CD4-positive, alpha-beta T cell treated with Interleukin-15 for 1 hour (primary cell): Measurements from ENCODE around the gene ZPBP2.

Source experiments
- DNase-seq: peaks from one replicate; pipeline ENCODE4 v3.0.0-alpha.2; 2020

Gene ZPBP2

DNA sequence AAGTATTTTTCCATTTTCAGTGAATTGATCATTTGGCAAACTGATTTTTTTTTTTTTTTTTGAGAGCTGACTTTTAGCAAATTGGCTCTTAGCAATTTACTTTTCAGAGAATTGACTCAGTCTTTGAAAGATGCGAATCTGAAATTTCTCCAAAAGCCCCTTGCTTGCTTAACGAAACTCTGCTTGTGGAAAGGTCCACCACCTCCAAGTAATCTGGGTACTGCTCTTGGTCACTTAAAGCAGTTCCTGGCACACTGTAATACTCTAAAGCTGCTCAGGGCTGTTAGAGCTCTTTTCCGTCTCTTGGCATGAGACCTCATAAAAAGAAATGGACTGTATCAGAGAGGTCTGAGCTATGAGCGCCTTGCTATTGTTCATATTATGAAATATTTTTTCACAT lies 47.6 kb downstream of the ZPBP2 start:
- DNase-seq = no peak

DNA sequence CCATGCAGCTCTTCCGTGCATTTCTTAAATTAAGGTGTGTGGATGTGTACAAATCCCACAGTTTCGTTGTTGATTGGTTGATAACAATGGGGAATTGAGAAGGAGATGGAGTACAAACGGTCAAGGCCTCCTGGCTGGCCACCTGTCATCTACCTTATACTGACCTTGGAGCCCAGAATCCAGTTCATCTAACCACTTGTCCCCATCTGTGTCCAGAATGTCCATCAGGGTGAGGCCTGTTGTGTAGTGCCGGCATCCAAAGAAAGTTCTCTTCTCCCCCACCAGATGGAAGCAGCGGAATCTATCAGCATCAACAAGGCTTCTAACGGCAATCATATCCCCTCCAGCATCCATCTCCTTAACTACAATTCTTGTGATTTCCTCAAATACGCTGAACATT lies 48.9 kb downstream of the ZPBP2 start:
- DNase-seq = no peak

DNA sequence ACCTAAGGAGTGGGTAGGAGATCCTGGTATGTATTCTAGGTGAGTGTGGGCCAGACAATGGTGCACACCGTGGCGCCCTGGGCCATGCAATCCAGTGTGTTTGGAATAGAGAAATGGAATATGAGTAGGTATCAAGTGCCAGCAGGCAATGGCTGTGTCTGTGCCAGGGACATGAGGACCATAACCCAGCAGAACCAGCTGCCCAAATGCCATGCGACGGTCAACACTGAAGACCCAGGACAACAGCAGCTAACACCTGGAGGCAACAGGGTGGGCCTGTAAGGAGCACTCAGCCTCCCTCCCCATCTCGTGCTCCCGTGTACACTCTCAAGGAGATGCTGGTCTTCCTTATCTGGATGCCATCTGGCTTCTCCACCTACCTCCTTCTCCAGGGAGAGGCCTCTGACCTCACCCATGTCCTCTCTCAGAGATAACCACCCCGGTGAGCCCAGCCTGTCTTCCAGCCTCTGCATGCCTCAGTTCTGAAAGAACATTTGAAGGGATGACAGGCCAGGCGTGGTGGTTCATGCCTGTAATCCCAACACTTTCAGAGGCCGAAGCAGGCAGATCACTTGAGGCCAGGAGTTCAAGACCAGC lies 51.2 kb downstream of the ZPBP2 start:
- no peak for DNase-seq

DNA sequence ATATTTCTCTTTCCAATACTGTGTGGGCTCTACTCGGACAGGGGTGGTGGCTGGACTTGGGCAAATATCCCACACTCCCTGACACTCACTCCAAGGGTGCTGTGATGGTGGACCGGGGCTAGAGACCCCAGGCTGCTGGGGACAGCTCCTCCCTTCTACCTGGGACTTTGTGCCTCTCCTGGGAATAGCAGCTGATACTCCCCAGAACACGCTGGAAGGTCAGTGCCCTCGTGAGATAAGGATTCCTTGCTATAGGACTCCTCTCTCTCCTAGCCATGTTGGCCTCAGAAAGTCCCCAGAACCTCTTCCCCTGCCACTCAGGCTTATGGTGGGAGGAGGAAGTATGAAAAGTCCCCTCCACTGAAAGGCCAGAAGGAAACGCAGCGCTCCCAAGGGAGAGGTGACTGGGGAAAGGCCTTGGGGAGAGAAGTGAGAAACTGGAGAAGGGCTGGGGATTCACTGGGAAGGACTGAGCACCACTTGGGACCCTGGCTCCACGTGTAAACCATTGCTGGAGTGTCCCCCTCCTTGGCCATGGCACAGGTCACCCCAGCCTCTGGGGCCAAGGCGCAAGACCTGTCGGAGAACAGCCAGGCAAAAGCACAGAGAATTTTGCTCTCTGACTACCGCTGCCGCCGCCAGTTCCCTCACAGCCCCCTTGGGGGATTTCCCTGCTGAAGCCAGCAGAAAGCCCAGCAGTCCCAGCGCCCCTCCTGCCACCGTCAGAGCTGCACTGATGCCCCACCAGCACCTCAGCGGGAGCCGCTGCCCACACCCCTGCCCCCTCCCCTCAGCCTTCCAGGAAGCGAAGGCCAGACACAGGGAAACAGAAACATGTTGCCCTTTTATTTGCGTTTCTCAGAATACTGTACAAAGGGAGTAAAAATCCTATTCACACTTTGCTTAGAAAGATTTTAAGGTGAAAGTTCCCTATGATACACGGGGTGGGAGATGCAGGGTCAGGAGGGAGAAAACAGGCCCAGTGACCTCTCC lies 52.5 kb downstream of the ZPBP2 start:
- DNase-seq = peak; percentile 64

DNA sequence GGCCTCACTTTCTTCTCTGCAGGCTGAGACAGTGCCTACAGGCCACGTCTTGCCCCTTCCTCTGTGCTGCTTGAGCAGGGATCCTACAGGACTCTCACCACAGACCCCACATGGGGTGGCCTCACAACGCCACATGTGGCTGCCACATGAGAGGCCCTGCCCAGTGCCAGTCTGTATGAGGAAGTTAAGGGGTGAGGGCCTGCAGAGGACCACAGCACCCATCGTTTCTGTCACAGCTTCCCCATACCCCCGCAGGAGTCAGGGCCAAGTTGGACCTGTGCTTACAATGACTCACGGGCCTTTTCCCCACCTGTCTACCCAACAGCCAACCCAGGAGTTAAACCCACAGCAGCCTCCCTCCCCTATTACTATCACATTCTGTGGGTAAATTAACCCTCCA lies 53.3 kb downstream of the ZPBP2 start:
- peak; percentile 22 for DNase-seq

DNA sequence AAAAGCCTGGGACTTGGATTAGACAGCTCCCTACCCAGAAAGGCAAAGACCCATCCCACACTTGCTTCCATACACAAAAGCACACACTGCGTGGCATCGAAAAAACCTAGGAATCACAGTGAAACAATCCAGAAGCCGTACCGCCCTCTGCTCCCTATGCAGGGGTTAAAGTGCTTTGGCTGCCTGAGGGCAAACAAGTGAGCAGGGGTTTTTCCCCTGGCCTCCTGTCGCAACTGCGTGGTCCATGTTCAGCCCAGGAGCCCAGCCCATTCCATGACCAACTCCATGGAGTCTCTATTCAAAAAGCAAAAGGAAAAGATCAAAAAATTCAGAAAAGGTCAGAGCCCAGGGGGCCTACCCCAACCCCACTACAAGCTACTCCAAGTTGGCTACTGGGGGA lies 54.0 kb downstream of the ZPBP2 start:
- no peak for DNase-seq

DNA sequence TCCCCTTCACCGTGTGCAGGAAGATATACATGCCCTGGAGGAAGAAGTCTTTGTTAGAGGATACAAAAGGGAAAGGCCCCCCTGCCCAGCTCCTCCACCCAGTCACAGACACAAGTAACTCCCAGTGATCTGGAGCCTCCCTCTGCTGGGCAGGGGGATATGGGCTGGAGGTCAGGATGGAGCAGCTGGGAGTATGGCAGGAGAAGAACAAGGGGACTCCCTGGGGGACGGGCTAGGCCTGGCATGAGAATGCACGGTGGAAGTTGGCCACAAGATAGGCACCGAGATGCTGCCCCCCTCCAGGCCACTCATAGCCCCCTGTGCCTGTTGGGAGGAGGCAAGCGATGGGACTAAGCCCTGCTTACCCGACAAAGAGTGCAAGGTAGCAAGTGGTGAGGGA lies 55.2 kb downstream of the ZPBP2 start:
- DNase-seq = no peak

DNA sequence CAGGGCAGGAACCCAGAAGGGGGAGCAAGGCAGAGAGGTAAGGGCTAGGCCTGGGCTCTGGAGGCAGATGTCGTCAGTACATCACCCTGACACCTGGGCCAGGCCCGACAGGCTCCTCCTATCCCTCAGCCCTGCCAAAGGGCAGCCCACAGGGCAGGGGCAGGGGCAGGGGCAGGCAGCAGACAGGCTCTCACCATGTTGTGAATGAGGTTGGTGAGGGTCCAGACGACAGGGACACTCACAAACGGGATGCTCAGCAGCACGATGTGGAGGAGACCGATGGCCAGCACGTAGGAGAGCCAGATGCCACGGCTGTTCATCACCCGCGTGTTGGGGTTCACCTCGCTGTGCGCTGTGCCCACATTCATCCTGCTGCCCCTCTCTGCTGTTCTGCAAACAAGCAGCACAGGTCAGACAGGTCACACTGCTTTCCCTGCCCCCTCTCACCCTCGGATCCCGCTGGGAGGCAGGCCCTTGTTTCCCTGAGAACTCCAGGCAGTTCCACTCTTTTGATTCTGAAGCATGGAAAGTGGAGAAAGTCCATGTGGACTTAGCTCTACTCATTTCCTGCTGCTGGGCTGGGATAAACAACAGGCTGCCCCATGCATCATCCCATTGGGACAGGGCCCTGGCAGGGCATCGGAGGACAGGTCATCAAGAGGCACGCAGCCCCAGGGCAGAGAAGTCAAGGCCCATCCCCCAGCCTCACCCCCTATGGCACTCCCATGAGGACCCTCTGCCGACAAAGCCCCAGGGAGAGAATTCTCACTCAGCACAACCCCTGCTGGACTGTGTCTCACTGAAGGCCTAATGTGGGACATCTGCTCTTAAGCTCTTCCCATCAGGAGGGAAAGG lies 56.1 kb downstream of the ZPBP2 start:
- DNase-seq = no peak

DNA sequence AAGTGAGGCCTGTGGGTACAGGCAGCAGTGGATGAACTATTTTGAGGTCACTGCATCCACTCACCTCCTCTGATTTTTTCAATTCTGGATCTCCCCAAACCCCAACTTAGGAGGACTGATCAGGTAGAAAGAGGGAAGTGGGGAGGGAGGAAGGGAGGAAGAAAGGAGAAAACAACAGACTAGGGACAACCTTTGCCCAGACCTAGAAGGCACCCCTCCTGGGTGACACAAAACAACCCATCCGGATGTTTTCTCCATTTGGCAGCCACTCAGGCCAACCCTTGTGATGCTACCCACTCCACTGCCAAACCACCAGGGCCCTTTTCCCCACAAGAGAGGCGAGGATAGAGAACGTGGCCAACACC lies 56.7 kb downstream of the ZPBP2 start:
- DNase-seq = no peak

DNA sequence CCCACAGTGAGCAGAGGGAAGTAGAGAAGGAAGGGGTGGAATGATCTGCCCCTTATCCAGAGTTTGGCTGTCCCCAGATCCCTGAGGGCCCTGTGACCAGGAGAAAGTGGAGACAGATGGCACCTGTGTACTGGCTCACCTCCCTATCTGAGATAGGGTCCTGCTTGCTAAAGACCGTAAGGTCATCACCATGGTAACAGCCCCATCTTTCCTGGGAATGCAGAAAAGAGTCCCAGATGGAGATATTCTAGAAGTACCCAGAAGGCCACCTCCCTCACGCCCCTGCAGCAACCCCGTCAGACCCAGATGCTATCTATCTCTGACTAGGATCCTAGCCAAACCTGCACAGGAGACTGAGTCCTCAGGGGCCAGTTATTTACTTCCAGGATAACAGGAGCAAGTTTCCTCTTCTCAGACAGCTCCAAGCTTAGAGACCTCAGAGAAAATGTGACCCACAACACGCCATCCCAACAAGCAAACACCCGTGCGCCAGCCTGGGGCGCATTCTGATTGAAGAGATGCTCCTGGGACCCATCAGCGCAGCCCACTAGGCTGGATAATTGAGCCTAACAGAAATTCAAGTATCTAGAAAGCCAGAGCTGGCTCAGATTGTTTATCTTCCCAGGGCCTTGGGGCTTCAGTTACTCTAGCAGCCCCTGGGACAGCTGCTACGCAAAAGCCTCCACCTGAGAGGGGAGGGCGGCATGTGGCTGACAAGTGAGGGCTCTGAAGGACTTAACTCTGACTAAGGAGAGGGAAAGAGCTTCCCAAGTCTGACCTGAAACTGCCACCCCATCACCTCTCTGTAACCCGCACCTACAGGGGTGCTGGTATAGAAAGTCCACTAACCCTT lies 57.5 kb downstream of the ZPBP2 start:
- DNase-seq = no peak

DNA sequence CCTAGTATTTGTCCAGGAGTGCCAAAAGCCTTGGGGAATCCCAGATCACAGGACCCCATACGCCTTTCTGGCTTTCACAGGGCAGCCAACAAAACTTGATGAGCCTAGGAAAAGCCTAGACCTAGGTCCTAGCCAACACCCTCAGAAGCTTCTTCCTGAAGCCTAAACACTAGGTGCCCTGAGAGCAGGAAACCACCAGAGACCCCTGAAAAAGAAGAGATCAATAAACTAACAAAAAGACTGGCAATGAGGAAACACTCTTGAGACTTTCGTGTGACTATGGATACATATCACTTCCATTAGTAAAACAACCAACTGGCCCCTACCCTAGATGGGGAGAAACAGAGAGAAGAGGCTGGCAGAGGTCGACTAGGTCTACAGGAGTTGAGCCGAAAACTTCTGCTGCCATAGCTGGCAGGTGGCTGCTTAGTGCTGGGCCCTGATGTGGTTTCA lies 58.2 kb downstream of the ZPBP2 start:
- DNase-seq = no peak

DNA sequence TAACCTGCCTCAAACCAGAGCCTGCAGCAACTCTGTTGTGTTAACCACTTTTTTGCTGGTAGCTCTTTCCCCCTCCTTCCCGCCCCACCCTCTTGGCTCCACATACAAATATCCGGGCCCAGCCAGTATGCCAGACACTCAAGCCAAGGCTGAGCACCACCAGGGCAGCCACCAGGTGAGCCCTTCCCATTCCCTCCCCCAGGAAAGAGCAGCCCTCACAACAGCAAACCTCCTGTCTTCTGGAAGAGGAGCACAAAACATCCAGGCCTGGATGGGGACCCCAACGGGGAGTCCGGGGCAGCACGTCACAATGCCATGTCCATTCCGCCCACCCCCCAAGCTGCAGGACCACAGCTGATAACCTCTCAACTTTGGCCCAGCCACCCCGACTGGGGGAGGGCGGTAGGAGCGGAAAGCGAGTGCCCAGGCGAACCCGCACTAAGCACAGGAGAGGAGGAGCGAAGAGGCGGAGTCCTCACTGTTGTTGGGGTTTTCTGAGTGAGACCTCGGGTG lies 58.6 kb downstream of the ZPBP2 start:
- DNase-seq = peak; percentile 54
